Measurements from ENCODE around the gene TXNL4A. TPM values are rescaled to one million over a fixed set of nuclear protein-coding genes. Genes with fewer than 3 reads are reported as not detected.
"Not testable (repeated sequence)": the region's sequence is repeated elsewhere in the genome, so short reads cannot be mapped to it uniquely, and the experiment has no call there.

Gene TXNL4A
- total RNA-seq, 1 donor from 2014 or later: 44.3 TPM

- Mint-ChIP-seq H3K4me3 (no peak overlapping the region), H3K4me1 (no peaks in the 10 kb centered on the region), H3K27ac (no peak overlapping the region), H3K36me3 (peaks cover 17% of the 10 kb centered on the region), H3K9me3 (peaks cover 75% of the 10 kb centered on the region), H3K27me3 (ENCODE audit: insufficient read depth, low read depth) (no peaks in the 10 kb centered on the region)
- H3K27me3 ChIP-seq: no peaks in the 10 kb centered on the region
- no peaks in the 10 kb centered on the region for H4K20me1 ChIP-seq (ENCODE audit: low read depth)
- peak; percentile 34 for DNase-seq (ENCODE audit: low spot score)
- no peak overlapping the region for H3K27ac ChIP-seq
- no peaks in the 10 kb centered on the region for H3K79me2 ChIP-seq (ENCODE audit: low read depth)
- H3K4me1 ChIP-seq: no peaks in the 10 kb centered on the region
- H3K9me3 ChIP-seq (ENCODE audit: low read depth): peaks cover 43% of the 10 kb centered on the region
- H3K4me2 ChIP-seq: no peak overlapping the region
- TF ChIP-seq EZH2 (IDR thresholded peaks at IDR 0.05) (no peak), CTCF (IDR thresholded peaks at IDR 0.05) (no peak), EZH2phosphoT487 (IDR thresholded peaks at IDR 0.05) (no peak)
- H3F3A ChIP-seq (ENCODE audit: low read depth): no peaks in the 10 kb centered on the region
- H3K36me3 ChIP-seq: no peaks in the 10 kb centered on the region
- H2AFZ ChIP-seq (replicated peaks): no peak overlapping the region
- no peak overlapping the region for H3K9ac ChIP-seq
- no peak overlapping the region for H3K4me3 ChIP-seq
Observed at GRCh38 chr18:80022613-80023012, 34.2 kb upstream of the TXNL4A start.

GRCh38 chr18:80012714-80013113, 24.4 kb upstream of the TXNL4A start:
- no peak for DNase-seq (ENCODE audit: low spot score)
- H4K20me1 ChIP-seq (ENCODE audit: low read depth): no peaks in the 10 kb centered on the region
- Mint-ChIP-seq H3K4me1 (no peaks in the 10 kb centered on the region), H3K36me3 (peaks cover 12% of the 10 kb centered on the region), H3K27ac (no peak overlapping the region), H3K4me3 (no peak overlapping the region), H3K27me3 (ENCODE audit: insufficient read depth, low read depth) (peaks cover 6% of the 10 kb centered on the region), H3K9me3 (peaks cover 40% of the 10 kb centered on the region)
- peaks cover 7% of the 10 kb centered on the region for H3K4me1 ChIP-seq
- TF ChIP-seq CTCF (IDR thresholded peaks at IDR 0.05) (no peak), EZH2phosphoT487 (IDR thresholded peaks at IDR 0.05) (no peak), EZH2 (IDR thresholded peaks at IDR 0.05) (no peak)
- no peak overlapping the region for H3K4me3 ChIP-seq
- H2AFZ ChIP-seq (replicated peaks): no peak overlapping the region
- no peaks in the 10 kb centered on the region for H3K79me2 ChIP-seq (ENCODE audit: low read depth)
- no peaks in the 10 kb centered on the region for H3K36me3 ChIP-seq
- H3K4me2 ChIP-seq: no peak overlapping the region
- H3K27me3 ChIP-seq: no peaks in the 10 kb centered on the region
- no peak overlapping the region for H3K27ac ChIP-seq
- no peak overlapping the region for H3K9ac ChIP-seq
- peaks cover 5% of the 10 kb centered on the region for H3F3A ChIP-seq (ENCODE audit: low read depth)
- H3K9me3 ChIP-seq (ENCODE audit: low read depth): no peaks in the 10 kb centered on the region

DNA sequence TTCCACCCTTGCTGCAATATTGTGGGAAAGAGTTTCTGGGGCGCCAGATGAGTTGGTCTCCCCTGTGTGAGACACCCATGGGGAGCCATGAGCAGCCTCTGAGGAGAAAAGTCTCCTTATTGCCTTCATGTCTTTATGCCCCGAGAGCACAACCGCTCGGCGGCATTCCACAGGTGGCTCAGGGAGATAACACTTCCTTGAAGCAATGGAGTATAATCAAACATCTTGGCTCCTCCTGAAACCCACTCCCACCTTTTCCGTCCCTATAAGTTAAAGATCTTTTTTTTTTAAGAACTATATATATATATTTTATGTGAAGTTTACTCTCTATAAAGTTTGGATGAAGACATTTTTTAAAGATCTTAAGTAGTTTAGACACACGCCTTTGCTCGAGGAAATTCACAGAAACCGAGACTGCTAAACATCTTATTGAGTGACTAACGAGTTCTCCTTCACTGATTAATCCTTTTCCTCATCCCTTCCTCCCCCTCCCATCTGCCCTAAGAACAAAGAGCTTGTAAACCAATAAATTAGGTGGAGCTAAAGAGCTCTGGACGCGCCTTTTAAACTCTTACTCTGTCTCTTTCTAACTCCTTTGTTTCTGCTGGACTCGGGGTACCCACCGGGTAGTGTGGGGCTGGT, 23.3 kb upstream of the TXNL4A start:
- not testable (repeated sequence) for H3K4me1 Mint-ChIP-seq; H3K27me3 Mint-ChIP-seq (ENCODE audit: insufficient read depth, low read depth); H3K27ac Mint-ChIP-seq; H3K4me1 ChIP-seq; H4K20me1 ChIP-seq (ENCODE audit: low read depth); H3K27ac ChIP-seq; H2AFZ ChIP-seq (replicated peaks); H3K9ac ChIP-seq; H3K4me3 Mint-ChIP-seq; DNase-seq (ENCODE audit: low spot score); H3K4me2 ChIP-seq; H3K79me2 ChIP-seq (ENCODE audit: low read depth); H3K36me3 ChIP-seq; H3K27me3 ChIP-seq; H3K4me3 ChIP-seq; H3F3A ChIP-seq (ENCODE audit: low read depth); H3K9me3 ChIP-seq (ENCODE audit: low read depth)
- Mint-ChIP-seq H3K9me3 (peaks cover 45% of the 10 kb centered on the region), H3K36me3 (peaks cover 12% of the 10 kb centered on the region)

DNA sequence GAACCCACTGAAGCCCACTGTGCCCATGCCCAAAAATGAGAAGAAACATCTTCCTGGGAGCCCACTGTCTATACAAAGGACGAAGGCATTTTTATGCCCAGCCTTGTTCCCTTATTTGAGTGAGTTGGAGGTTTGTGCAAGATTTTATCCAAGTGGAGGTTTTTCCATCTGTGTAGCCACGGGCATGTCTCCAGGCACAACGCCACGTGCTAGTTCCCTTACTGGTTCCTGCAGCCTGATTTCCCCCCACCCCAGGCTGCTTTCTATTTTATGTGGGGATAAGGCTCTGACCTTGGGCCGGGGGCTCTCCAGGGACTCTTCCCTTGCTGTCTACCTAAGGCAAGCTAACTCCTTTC, 22.2 kb upstream of the TXNL4A start:
- Histone ChIP-seq H3K9me3 (ENCODE audit: low read depth) (no peaks in the 10 kb centered on the region), H3K27ac (no peak overlapping the region), H3K27me3 (no peaks in the 10 kb centered on the region), H3K4me1 (peaks cover 7% of the 10 kb centered on the region), H3K4me3 (no peak overlapping the region), H3K4me2 (no peak overlapping the region), H2AFZ (replicated peaks) (no peak overlapping the region), H4K20me1 (ENCODE audit: low read depth) (no peaks in the 10 kb centered on the region), H3K9ac (no peak overlapping the region), H3F3A (ENCODE audit: low read depth) (peaks cover 5% of the 10 kb centered on the region), H3K36me3 (no peaks in the 10 kb centered on the region), H3K79me2 (ENCODE audit: low read depth) (no peaks in the 10 kb centered on the region)
- Mint-ChIP-seq H3K4me1 (no peaks in the 10 kb centered on the region), H3K27me3 (ENCODE audit: insufficient read depth, low read depth) (peaks cover 7% of the 10 kb centered on the region), H3K36me3 (peaks cover 12% of the 10 kb centered on the region), H3K9me3 (peaks cover 47% of the 10 kb centered on the region), H3K4me3 (peak overlapping the region; percentile 49), H3K27ac (no peak overlapping the region)
- no peak for DNase-seq (ENCODE audit: low spot score)
- TF ChIP-seq EZH2phosphoT487 (IDR thresholded peaks at IDR 0.05) (no peak), CTCF (IDR thresholded peaks at IDR 0.05) (no peak), EZH2 (IDR thresholded peaks at IDR 0.05) (no peak)
